ENCODE results near the gene SLC8A3.

- no peak for TF ChIP-seq CTCF (IDR thresholded peaks at IDR 0.05)
- no peak for TF ChIP-seq POLR2A (IDR thresholded peaks at IDR 0.05)
Measured at GRCh38 chr14:70152081-70152480, 36.7 kb downstream of the SLC8A3 start.

Measured in uterus (tissue), 2 donors.